ENCODE measurements around the gene SEPTIN12. TPM values are rescaled to one million over a fixed set of nuclear protein-coding genes. Genes with fewer than 3 reads are reported as not detected.
A peak's percentile ranks its signal among the peaks of the same experiment; 100 is the strongest.

Gene SEPTIN12
- polyA plus RNA-seq, 3 donors, result not detected

GRCh38 chr16:4802659-4803287 lies 14.6 kb upstream of the SEPTIN12 start:
- Mint-ChIP-seq H3K4me1 (peaks cover 42% of the 10 kb centered on the region), H3K9me3 (no peaks in the 10 kb centered on the region)
- peaks cover 46 to 53% of the 10 kb centered on the region in 2 donors for H3K36me3 ChIP-seq (replicated peaks in 1 of 2; ENCODE audit: control insufficient read depth in 1 of 2, insufficient read depth in 2 of 2, low read length in 2 of 2)

DNA sequence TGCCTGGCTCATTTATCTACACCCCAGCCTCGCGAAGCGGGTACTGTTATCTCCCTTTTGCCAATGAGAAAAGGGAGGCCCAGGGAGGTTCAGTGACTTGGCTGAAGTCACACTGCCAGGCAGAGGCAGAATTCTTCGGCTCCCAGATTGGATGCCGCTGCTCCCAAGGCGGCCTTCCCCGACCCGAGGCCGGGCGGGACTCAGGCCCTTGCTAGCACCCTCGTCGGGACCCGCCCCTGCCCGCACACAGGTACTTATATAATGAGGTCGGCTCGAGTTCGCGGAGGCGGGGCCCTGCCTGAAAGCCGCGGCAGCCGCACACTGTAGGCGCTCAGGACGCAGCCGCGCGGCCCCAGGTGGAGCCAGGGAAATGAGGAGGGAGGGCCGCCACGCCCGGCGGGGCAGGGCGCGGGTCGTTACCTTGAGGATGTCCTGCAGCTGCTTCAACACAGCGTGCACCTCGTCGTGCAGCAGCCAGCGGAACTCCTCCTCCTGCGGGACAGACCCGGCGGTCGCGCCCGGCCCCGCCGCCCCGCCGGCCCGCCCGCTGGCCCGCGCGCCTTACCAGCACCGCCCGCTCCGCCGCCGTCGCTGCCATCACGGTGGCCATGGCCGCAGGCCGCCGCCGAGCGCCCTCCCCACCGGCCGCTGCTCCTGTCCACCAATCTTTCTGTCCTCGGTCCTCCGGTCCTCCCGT lies 14.0 kb upstream of the SEPTIN12 start, which contains the start of gene ROGDI:
TSS of gene ROGDI (minus strand) at position 672 of the 697 bp plus-strand sequence. CDS start at position 610, 62 bp downstream.
- Histone ChIP-seq H2AFZ (ENCODE audit: insufficient read depth, low read depth, low read length, poor library complexity, severe bottlenecking) (peak within 1 kb of the TSS; percentile 86), H3K79me2 (ENCODE audit: insufficient read depth, low read length) (peaks cover 32% of the 10 kb centered on the region), H4K20me1 (ENCODE audit: insufficient read depth, low read length) (no peaks in the 10 kb centered on the region), H3K27ac (ENCODE audit: low read depth in 1 of 2, low read length in 2 of 2) (peak within 1 kb of the TSS; percentile 77 to 86), H3K36me3 (replicated peaks in 1 of 2; ENCODE audit: control insufficient read depth in 1 of 2, insufficient read depth in 2 of 2, low read length in 2 of 2) (peaks cover 46 to 53% of the 10 kb centered on the region in 2 donors), H3K4me3 (replicated peaks in 1 of 3; ENCODE audit: low read depth in 2 of 3, low read length in 3 of 3) (peak within 1 kb of the TSS; percentile 72 to 92 (median 75)), H3K4me1 (ENCODE audit: control insufficient read depth in 1 of 2, insufficient read depth in 2 of 2, low read length in 2 of 2) (peaks cover 40 to 48% of the 10 kb centered on the region in 2 donors), H3K9me3 (replicated peaks in 1 of 2; ENCODE audit: control insufficient read depth in 1 of 2, insufficient read depth in 1 of 2, low read length in 2 of 2) (no peaks in the 10 kb centered on the region), H3K27me3 (ENCODE audit: control insufficient read depth in 2 of 2, insufficient read depth in 2 of 2, low read length in 2 of 2) (no peaks in the 10 kb centered on the region), H3K9ac (ENCODE audit: insufficient read depth, low read length, poor library complexity, severe bottlenecking) (peak within 1 kb of the TSS; percentile 71), H3K4me2 (replicated peaks; ENCODE audit: extremely low read depth, low read length, poor library complexity, severe bottlenecking) (peak within 1 kb of the TSS; percentile 98)
- Mint-ChIP-seq H3K27me3 (ENCODE audit: low read depth in 3 of 3) (peaks cover 0 to 2% (median 0%) of the 10 kb centered on the region in 3 donors), H3K27ac (peak within 1 kb of the TSS; percentile 86 to 97 (median 96)), H3K4me1 (peaks cover 42% of the 10 kb centered on the region), H3K36me3 (peaks cover 34 to 61% of the 10 kb centered on the region in 2 donors), H3K4me3 (peak within 1 kb of the TSS; percentile 89 to 95), H3K9me3 (peaks cover 0 to 1% (median 0%) of the 10 kb centered on the region in 7 donors)
- TF ChIP-seq, protein P1, sequence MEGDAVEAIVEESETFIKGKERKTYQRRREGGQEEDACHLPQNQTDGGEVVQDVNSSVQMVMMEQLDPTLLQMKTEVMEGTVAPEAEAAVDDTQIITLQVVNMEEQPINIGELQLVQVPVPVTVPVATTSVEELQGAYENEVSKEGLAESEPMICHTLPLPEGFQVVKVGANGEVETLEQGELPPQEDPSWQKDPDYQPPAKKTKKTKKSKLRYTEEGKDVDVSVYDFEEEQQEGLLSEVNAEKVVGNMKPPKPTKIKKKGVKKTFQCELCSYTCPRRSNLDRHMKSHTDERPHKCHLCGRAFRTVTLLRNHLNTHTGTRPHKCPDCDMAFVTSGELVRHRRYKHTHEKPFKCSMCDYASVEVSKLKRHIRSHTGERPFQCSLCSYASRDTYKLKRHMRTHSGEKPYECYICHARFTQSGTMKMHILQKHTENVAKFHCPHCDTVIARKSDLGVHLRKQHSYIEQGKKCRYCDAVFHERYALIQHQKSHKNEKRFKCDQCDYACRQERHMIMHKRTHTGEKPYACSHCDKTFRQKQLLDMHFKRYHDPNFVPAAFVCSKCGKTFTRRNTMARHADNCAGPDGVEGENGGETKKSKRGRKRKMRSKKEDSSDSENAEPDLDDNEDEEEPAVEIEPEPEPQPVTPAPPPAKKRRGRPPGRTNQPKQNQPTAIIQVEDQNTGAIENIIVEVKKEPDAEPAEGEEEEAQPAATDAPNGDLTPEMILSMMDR (IDR thresholded peaks at IDR 0.05), result no peak
- peak in 2 of 3 donors; percentile 6 to 10 for DNase-seq
- under 1% methylated on average over 58 of the region's 70 CpGs for WGBS (ENCODE audit: insufficient coverage)
- intact Hi-C loops (cut with micrococcal nuclease), result loop anchor here (2.0 to 5.0 kb wide), 5 partner anchors 33 to 70 kb away; partner anchors contain the start of genes ANKS3 (in 2 of the 2), DNAAF8 (in 2 of the 2), GLYR1 (in 2 of the 2) and UBN1 (in 2 of the 2)

More at GRCh38 chr16:4802659-4803287, 14.6 kb upstream of the SEPTIN12 start:
- peak overlapping the region; percentile 72 to 92 (median 75) for H3K4me3 ChIP-seq (replicated peaks in 1 of 3; ENCODE audit: low read depth in 2 of 3, low read length in 3 of 3)
- Mint-ChIP-seq H3K27me3 (ENCODE audit: low read depth in 3 of 3) (peaks cover 0 to 2% (median 0%) of the 10 kb centered on the region in 3 donors), H3K4me3 (peak overlapping the region; percentile 87 to 89), H3K27ac (peak overlapping the region; percentile 86 to 97 (median 96)), H3K36me3 (peaks cover 36 to 61% of the 10 kb centered on the region in 2 donors)
- H3K9me3 ChIP-seq (replicated peaks in 1 of 2; ENCODE audit: control insufficient read depth in 1 of 2, insufficient read depth in 1 of 2, low read length in 2 of 2), result no peaks in the 10 kb centered on the region
- peaks cover 40 to 48% of the 10 kb centered on the region in 2 donors for H3K4me1 ChIP-seq (ENCODE audit: control insufficient read depth in 1 of 2, insufficient read depth in 2 of 2, low read length in 2 of 2)
- H3K9ac ChIP-seq (ENCODE audit: insufficient read depth, low read length, poor library complexity, severe bottlenecking), result peak overlapping the region; percentile 71
- H3K27me3 ChIP-seq (ENCODE audit: control insufficient read depth in 2 of 2, insufficient read depth in 2 of 2, low read length in 2 of 2), result no peaks in the 10 kb centered on the region
- intact Hi-C loops (cut with micrococcal nuclease), result loop anchor here (2.0 to 5.0 kb wide), 4 partner anchors 35 to 70 kb away; partner anchors contain the start of genes ANKS3 (in 2 of the 2), DNAAF8 (in 2 of the 2), GLYR1 (in 2 of the 2) and UBN1 (in 2 of the 2)
- H3K79me2 ChIP-seq (ENCODE audit: insufficient read depth, low read length), result peaks cover 35% of the 10 kb centered on the region
- H3K4me2 ChIP-seq (replicated peaks; ENCODE audit: extremely low read depth, low read length, poor library complexity, severe bottlenecking), result peak overlapping the region; percentile 98
- under 1% methylated on average over 54 of the region's 59 CpGs for WGBS (ENCODE audit: insufficient coverage)
- H4K20me1 ChIP-seq (ENCODE audit: insufficient read depth, low read length), result no peaks in the 10 kb centered on the region
- peak overlapping the region; percentile 77 to 86 for H3K27ac ChIP-seq (ENCODE audit: low read depth in 1 of 2, low read length in 2 of 2)
- peak overlapping the region; percentile 86 for H2AFZ ChIP-seq (ENCODE audit: insufficient read depth, low read depth, low read length, poor library complexity, severe bottlenecking)
- peak; percentile 83 to 91 (median 86) for DNase-seq
- TF ChIP-seq, protein P1 (IDR thresholded peaks at IDR 0.05), result no peak
